ENCODE measurements around the gene SEC24C.
A peak's percentile ranks its signal among the peaks of the same experiment; 100 is the strongest.
"Not testable (repeated sequence)": the region's sequence is repeated elsewhere in the genome, so short reads cannot be mapped to it uniquely, and the experiment has no call there.

The SEC24C gene

DNA sequence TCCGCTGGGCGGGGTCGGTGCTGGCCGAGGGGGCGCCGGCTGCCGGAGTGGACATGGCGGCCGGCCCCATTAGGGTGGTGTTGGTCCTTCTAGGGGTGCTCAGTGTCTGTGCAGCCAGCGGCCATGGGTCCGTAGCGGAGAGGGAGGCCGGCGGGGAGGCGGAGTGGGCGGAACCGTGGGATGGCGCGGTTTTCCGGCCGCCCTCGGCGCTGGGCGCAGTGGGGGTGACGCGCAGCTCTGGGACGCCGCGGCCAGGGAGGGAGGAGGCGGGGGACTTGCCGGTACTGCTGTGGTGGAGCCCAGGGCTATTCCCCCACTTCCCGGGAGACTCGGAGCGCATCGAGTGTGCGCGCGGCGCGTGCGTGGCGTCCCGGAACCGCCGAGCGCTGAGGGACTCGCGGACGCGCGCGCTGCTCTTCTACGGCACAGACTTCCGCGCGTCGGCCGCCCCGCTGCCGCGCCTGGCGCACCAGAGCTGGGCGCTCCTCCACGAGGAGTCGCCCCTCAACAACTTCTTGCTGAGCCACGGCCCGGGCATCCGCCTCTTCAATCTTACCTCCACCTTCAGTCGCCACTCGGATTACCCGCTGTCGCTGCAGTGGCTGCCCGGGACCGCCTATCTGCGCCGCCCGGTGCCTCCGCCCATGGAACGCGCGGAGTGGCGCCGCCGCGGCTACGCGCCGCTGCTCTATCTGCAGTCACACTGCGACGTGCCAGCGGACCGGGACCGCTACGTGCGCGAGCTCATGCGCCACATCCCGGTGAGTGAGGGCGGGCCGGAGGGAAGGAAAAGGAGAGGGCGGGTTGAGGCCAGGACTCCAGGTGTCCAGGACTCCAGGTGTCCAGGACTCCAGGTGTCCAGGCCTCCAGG is 28.3 kb downstream of the SEC24C start:
- peak; percentile 68 to 72 for DNase-seq (ENCODE audit: low read depth in 2 of 2)

GRCh38 chr10:73773152-73773879 is 29.1 kb downstream of the SEC24C start:
- no peak for DNase-seq (ENCODE audit: low read depth in 2 of 2)

GRCh38 chr10:73774637-73775036 is 30.5 kb downstream of the SEC24C start:
- no peak for DNase-seq (ENCODE audit: low read depth in 2 of 2)

GRCh38 chr10:73779018-73779417 is 34.8 kb downstream of the SEC24C start:
- no peak for DNase-seq (ENCODE audit: low read depth in 2 of 2)

- no peak for DNase-seq (ENCODE audit: low read depth in 2 of 2)
These were observed 35.5 kb downstream of the SEC24C start for GRCh38 chr10:73779539-73780197.

GRCh38 chr10:73780301-73780700 is 36.1 kb downstream of the SEC24C start:
- no peak for DNase-seq (ENCODE audit: low read depth in 2 of 2)

DNA sequence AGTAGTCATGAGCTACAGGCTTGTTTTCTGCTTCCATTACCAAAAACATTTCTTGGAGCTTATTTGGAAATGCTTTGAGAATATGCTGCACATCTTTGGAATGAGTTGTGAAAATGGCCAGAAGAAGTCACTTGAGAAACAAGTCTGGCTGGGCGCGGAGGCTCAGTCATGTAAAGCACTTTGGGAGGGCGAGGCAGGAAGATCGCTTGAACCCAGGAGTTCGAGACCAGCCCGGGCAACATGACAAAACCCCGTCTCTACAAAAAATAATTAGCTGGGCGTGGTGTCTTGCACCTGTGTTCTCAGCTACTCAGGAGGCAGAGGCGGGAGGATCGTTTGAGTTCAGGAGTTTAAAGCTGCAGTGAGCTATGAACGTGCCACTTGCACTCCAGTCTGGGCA is 36.8 kb downstream of the SEC24C start:
- no peak for DNase-seq (ENCODE audit: low read depth in 2 of 2)

DNA sequence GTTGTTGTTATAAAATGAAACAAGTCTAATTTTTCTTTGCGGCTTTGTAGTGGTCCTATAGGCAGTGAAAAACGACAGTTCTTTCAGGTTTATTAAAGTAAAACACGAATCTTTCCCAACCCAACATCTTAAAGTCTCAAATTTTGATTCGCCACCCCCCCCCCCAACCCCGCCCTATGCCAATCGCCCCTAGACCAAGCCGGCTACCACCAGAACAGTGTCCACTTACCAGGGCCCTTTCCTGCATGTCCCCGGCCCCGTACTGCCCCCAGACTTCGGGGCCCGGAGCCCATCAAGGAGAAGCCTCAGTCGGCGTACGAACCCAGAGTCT is 37.3 kb downstream of the SEC24C start:
- no peak for DNase-seq (ENCODE audit: low read depth in 2 of 2)

DNA sequence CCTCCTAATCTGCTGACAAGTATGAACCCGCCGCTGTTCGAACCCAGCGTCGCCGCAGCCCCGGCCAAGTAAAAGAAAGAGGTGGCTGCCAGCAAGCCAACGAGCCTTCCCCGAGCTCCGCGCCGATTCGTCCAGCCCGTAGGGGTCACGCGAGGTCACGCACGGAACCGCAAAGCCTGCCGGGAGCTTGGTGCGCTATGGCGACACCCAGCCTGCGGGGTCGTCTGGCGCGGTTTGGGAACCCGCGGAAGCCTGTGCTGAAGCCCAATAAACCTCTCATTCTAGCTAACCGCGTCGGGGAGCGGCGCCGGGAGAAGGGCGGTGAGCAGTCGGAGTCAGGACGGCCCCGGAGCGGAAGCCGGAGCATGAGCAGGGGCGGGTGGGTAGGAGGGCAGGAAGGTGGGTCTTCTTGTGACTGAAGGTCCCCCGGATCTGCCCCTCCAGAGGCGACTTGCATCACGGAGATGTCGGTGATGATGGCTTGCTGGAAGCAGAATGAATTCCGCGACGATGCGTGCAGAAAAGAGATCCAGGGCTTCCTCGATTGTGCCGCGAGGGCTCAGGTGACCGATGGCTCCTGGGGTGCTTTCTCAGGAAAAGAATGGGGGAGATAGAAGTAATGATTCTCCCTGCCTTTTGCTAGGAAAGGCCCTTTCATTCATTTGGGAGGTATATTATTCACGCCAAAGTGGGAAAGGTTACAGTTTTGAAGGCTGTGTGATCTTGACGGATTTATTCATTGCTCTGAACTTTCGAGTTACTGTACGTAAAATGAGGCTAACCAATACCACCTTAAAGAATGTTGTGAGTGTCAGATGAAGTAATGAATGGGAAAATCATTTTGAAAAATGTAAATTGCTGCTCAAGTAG is 37.9 kb downstream of the SEC24C start, which contains the start of gene CHCHD1:
CHCHD1 (plus strand) TSS at position 170 of the 870 bp plus-strand sequence; CDS start at position 198, 28 bp downstream.
- peak; percentile 79 to 80 for DNase-seq (ENCODE audit: low read depth in 2 of 2)

DNA sequence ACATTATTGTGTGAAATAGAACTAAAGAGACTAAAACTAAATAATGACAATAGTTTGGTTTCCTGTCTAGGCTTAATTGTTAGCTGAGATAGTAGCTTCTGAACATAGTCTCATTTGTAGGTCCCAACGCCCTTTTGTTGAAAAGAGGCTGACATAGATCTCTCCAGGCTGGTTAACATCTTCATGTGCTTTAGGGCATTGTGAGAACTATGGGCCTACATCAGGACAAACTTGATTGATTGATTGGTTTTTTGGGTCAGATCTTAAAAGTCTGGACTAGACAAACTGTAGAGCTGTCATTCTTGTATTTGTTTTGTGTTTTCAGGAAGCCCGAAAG is 38.5 kb downstream of the SEC24C start:
- DNase-seq (ENCODE audit: low read depth in 2 of 2): no peak

DNA sequence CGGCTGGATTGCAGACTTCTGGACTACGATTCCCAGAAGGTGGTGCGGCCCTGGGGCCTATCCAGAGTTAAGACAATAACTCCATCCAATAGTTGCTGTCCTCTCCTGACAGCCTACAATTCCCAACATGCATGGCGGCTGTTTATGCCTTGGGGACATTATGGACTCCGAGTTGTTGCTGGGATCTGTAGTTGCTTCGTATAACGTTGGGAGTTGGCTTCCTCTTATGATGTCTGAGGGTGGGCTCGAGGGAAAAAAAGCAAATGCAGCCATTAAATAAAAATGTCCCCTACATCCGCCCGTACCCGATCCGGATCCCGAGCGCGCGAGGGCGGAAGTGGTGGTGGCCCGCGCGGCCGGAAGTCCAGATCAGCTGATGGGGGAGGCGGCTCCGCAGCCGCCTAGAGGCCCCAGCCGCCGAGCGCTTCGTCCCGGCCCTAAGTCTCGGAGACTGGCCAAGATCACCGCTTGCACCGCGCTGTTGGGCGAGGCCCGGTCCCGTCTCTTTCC is 41.1 kb downstream of the SEC24C start, which contains the start of gene ZSWIM8:
ZSWIM8 (plus strand) TSS at position 396 of the 510 bp plus-strand sequence. CDS start 273 bp downstream, outside the sequence.
- peak; percentile 71 to 72 for DNase-seq (ENCODE audit: low read depth in 2 of 2)

DNA sequence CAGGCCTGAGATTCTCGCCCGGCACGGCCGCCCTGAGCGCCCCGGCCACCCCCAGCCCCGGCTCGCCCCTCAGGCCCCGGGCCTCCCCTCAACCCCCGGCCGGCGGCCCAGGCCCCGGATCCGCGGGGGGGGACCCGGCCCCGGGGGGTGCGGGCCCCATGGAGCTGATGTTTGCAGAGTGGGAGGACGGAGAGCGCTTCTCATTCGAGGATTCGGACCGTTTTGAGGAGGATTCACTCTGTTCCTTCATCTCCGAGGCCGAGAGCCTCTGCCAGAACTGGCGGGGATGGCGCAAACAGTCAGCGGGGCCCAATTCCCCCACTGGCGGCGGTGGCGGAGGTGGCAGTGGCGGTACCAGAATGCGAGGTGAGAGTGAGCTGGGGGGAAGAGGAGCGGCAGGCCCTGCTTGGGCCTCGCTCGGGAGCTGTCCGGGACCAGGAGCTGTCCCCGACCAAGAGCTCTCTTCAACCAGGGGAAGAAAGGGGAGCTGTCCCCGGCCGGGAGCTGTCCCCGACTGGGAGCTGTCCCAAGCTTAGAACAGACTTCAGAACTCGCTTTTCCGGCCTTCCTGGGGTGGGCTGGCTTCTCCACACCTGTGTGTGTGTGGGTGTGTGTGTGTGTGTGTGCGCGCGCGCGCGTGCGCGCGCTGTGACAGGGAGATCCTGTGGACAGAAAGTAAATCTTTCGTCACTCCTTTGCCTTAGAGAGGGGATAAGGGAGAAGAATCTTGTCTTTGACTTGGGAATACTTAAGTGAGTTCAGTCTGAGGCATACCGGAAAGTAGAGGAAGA is 41.7 kb downstream of the SEC24C start:
- no peak for DNase-seq (ENCODE audit: low read depth in 2 of 2)

DNA sequence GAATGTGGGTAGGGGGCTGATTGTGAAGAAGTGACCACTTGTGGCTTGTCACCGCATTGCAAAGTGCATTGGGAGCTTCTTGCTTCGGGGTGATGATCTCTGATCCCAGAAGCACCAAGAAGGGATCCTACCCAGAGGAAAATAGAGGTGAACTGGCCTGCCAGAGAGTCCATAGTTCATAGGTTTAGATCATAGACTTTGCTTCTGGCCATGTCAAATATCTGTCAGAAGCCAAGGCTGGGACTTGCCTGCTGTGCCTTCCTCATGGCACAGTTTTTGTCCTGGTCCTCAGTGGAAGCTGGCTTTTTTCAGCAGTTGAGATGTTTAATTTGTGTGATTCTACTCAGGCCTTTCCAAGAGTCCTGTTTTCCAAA is 42.3 kb downstream of the SEC24C start:
- DNase-seq (ENCODE audit: low read depth in 2 of 2): no peak

- DNase-seq (ENCODE audit: low read depth in 2 of 2): not testable (repeated sequence)
These were observed 43.0 kb downstream of the SEC24C start for GRCh38 chr10:73787031-73787800.

GRCh38 chr10:73788864-73789658 is 44.9 kb downstream of the SEC24C start:
- no peak for DNase-seq (ENCODE audit: low read depth in 2 of 2)

GRCh38 chr10:73789659-73790055 is 45.5 kb downstream of the SEC24C start:
- DNase-seq (ENCODE audit: low read depth in 2 of 2): no peak

- no peak for DNase-seq (ENCODE audit: low read depth in 2 of 2)
These were observed 46.9 kb downstream of the SEC24C start for GRCh38 chr10:73790886-73791625.

GRCh38 chr10:73791871-73792400 is 47.8 kb downstream of the SEC24C start:
- DNase-seq (ENCODE audit: low read depth in 2 of 2): no peak
